ENCODE results near the gene GSTA1.

DNA sequence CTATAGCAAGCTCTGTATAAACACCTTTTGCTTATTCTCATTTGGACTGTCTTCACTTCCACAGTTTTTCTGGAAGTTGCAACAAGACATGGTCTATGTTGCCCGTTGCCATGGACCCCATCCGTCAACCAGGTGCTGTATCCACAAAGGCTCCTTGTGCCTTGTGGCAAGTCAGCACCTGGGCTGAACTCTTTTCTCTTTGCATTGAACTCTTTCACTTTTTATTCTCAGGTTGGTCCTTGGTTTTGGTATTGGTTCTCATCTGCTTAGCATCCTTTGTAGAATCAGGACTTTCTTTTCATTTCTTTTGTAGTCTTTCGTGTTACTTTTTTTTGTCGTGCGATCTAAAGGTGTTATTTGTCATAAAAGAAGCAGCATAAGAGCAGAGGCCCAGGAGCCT is 5.0 kb upstream of the GSTA1 start:
- TF ChIP-seq, protein P1, sequence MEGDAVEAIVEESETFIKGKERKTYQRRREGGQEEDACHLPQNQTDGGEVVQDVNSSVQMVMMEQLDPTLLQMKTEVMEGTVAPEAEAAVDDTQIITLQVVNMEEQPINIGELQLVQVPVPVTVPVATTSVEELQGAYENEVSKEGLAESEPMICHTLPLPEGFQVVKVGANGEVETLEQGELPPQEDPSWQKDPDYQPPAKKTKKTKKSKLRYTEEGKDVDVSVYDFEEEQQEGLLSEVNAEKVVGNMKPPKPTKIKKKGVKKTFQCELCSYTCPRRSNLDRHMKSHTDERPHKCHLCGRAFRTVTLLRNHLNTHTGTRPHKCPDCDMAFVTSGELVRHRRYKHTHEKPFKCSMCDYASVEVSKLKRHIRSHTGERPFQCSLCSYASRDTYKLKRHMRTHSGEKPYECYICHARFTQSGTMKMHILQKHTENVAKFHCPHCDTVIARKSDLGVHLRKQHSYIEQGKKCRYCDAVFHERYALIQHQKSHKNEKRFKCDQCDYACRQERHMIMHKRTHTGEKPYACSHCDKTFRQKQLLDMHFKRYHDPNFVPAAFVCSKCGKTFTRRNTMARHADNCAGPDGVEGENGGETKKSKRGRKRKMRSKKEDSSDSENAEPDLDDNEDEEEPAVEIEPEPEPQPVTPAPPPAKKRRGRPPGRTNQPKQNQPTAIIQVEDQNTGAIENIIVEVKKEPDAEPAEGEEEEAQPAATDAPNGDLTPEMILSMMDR (IDR thresholded peaks at IDR 0.05) = no peak
- no peak for TF ChIP-seq POLR2A (IDR thresholded peaks at IDR 0.05)

All from body of pancreas (tissue), 4 donors.